ENCODE measurements around the gene VSIG10L2. TPM values are rescaled to one million over a fixed set of nuclear protein-coding genes. Genes with fewer than 3 reads are reported as not detected.

Gene VSIG10L2
- total RNA-seq, 6 experiments from 2014 or later: 0.06 TPM; not detected in 5

- Histone ChIP-seq H3K9me3 (no peaks in the 10 kb centered on the region), H3K27me3 (no peaks in the 10 kb centered on the region), H3K27ac (no peak overlapping the region), H3K36me3 (no peaks in the 10 kb centered on the region), H3K4me1 (peaks cover 0 to 12% (median 4%) of the 10 kb centered on the region in 4 donors), H3K4me3 (no peak overlapping the region)
- WGBS (ENCODE audit: insufficient coverage, low coverage, low lambda C conversion rate, missing lambda C conversion rate): 87% methylated on average over 7 of the region's 7 CpGs
- DNase-seq: no peak
- intact Hi-C loops (cut with DNase I): no loop called here
- ATAC-seq: no peak
- no peak for TF ChIP-seq CTCF (IDR thresholded peaks at IDR 0.05)
- TF ChIP-seq POLR2A (IDR thresholded peaks at IDR 0.05): no peak
Observed at GRCh38 chr11:125992893-125993292, 47.0 kb downstream of the VSIG10L2 start.

- WGBS (ENCODE audit: insufficient coverage, low coverage, low lambda C conversion rate, missing lambda C conversion rate): 92% methylated on average over 5 of the region's 5 CpGs
- no peak for ATAC-seq
- H3K9me3 ChIP-seq: no peaks in the 10 kb centered on the region
- no peak for TF ChIP-seq CTCF (IDR thresholded peaks at IDR 0.05)
- no peak for TF ChIP-seq POLR2A (IDR thresholded peaks at IDR 0.05)
- H3K27me3 ChIP-seq: no peaks in the 10 kb centered on the region
- H3K27ac ChIP-seq: no peak overlapping the region
- H3K4me3 ChIP-seq: no peak overlapping the region
- no peak for DNase-seq
- intact Hi-C loops (cut with DNase I): no loop called here
- H3K4me1 ChIP-seq: peaks cover 0 to 12% (median 3%) of the 10 kb centered on the region in 4 donors
- H3K36me3 ChIP-seq: no peaks in the 10 kb centered on the region
Observed at GRCh38 chr11:125994509-125994908, 48.7 kb downstream of the VSIG10L2 start.

- H3K36me3 ChIP-seq: no peaks in the 10 kb centered on the region
- 80% methylated on average over 5 of the region's 5 CpGs for WGBS (ENCODE audit: insufficient coverage, low coverage, low lambda C conversion rate, missing lambda C conversion rate)
- no peak overlapping the region for H3K27ac ChIP-seq
- TF ChIP-seq CTCF (IDR thresholded peaks at IDR 0.05): no peak
- no peak for TF ChIP-seq POLR2A (IDR thresholded peaks at IDR 0.05)
- ATAC-seq (no peak), DNase-seq (no peak)
- intact Hi-C loops (cut with DNase I): no loop called here
- no peak overlapping the region for H3K4me3 ChIP-seq
- H3K9me3 ChIP-seq: no peaks in the 10 kb centered on the region
- peaks cover 0 to 6% (median 0%) of the 10 kb centered on the region in 4 donors for H3K4me1 ChIP-seq
- H3K27me3 ChIP-seq: no peaks in the 10 kb centered on the region
Observed at GRCh38 chr11:125995313-125995712, 49.5 kb downstream of the VSIG10L2 start.

- WGBS (ENCODE audit: insufficient coverage, low coverage, low lambda C conversion rate, missing lambda C conversion rate): 83% methylated on average over 2 of the region's 5 CpGs
Observed at GRCh38 chr11:125998267-125998666, 52.4 kb downstream of the VSIG10L2 start.

More at GRCh38 chr11:125998267-125998666, 52.4 kb downstream of the VSIG10L2 start:
- H3K4me1 ChIP-seq: no peaks in the 10 kb centered on the region
- intact Hi-C loops (cut with DNase I): no loop called here
- no peak for TF ChIP-seq CTCF (IDR thresholded peaks at IDR 0.05)
- no peak for TF ChIP-seq POLR2A (IDR thresholded peaks at IDR 0.05)
- DNase-seq (no peak), ATAC-seq (no peak)
- H3K9me3 ChIP-seq: no peaks in the 10 kb centered on the region
- no peaks in the 10 kb centered on the region for H3K36me3 ChIP-seq
- H3K27ac ChIP-seq: no peak overlapping the region
- H3K4me3 ChIP-seq: no peak overlapping the region
- no peaks in the 10 kb centered on the region for H3K27me3 ChIP-seq

Measured in right lobe of liver (tissue), 6 donors.